RWPE1 (cell line): Measurements from ENCODE around the gene C10orf95.

Experiments
- CTCF ChIA-PET: fragments of 350-600 bp; sonication (Branson Sonifier 250); formaldehyde crosslinking; extraction: SDS; loops from one replicate; lab custom pipeline; 2021; lab: Yijun Ruan, JAX
- POLR2A ChIA-PET: fragments of 400-600 bp; formaldehyde crosslinking; extraction: SDS; loops from one replicate; lab custom pipeline; 2020; ENCODE audit warnings: antibody characterized with exemption; ENCODE audit not compliant: low non-redundant PET; lab: Yijun Ruan, JAX
- DNase-seq: peaks from one replicate; pipeline ENCODE4 v3.0.0; 2012; ENCODE audit warnings: low spot score
- H3K27ac ChIP-seq: fragments of 450-650 bp; 2 replicates; pipeline ENCODE4 v1.5.1; 2017
- TF ChIP-seq, protein P1 (sequence below): fragments of 450-650 bp; conservative IDR thresholded peaks from 2 replicates; pipeline ENCODE4 v1.5.1; 2017; ENCODE audit warnings: low read depth, mild to moderate bottlenecking

The C10orf95 gene

DNA sequence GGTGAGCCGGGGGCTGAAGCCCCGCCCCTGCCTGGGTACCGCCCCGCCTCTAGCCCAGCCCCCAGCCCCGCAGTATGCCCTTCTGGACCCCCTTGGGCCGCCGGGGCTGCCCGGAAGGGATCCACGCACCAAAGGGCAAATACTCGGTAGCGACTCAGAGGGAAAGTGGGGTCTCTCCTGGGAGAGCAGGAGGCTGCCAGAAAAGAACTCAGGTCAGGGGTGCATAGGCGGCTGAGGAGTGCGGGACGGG, 29.9 kb downstream of the C10orf95 start:
- ChIA-PET POLR2A (interaction anchor here (0.6 to 2.5 kb wide), 3 partner anchors 11 to 30 kb away, joined by 4 to 14 read pairs (median 9); partner anchors contain the start of genes C10orf95, CUEDC2 and NFKB2), CTCF (interaction anchor here (0.6 to 5.7 kb wide), 8 partner anchors 11 to 637 kb away, joined by 3 to 108 read pairs (median 4); partner anchors contain the start of genes CUEDC2 and NFKB2)
- DNase-seq: no peak
- TF ChIP-seq, protein P1, sequence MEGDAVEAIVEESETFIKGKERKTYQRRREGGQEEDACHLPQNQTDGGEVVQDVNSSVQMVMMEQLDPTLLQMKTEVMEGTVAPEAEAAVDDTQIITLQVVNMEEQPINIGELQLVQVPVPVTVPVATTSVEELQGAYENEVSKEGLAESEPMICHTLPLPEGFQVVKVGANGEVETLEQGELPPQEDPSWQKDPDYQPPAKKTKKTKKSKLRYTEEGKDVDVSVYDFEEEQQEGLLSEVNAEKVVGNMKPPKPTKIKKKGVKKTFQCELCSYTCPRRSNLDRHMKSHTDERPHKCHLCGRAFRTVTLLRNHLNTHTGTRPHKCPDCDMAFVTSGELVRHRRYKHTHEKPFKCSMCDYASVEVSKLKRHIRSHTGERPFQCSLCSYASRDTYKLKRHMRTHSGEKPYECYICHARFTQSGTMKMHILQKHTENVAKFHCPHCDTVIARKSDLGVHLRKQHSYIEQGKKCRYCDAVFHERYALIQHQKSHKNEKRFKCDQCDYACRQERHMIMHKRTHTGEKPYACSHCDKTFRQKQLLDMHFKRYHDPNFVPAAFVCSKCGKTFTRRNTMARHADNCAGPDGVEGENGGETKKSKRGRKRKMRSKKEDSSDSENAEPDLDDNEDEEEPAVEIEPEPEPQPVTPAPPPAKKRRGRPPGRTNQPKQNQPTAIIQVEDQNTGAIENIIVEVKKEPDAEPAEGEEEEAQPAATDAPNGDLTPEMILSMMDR: no peak
- peak overlapping the region; percentile 96 for H3K27ac ChIP-seq

DNA sequence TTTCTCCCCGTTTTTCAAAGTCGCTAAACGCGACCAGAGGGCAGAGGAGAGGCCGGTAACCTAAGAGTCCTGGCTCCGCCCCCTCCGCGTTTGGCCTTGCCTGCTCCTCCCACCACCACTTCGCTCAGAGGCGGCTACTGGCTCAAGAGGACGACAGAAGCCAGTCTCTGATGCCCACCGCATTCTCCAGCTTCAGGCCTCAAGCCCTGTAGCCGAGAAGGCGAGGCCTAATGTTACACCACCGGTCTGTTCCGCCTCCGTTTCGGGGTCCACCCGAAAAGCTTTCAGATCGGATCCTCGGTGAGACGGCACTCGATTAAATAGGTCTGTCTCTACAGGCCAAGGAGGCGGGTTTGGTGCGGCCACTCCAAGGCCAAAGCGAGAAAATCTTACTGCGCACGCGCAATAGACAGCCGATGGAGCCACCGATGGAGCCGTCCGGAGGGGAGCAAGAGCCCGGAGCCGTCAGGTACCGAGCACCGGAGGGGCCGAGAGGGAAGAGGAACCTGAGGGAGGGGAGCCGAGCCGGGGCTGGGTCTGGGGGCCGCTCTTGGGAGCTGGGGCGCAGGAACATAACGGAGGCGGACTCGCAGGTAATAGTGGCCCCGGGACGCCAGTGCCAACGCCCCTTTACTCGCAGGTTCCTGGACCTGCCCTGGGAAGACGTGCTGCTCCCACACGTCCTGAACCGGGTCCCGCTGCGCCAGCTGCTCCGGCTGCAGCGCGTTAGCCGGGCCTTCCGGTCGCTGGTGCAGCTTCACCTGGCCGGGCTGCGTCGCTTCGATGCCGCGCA, 30.4 kb downstream of the C10orf95 start, which contains the start of gene FBXL15:
FBXL15 (plus strand) TSS at position 123 of the 793 bp plus-strand sequence; CDS start at position 417, 294 bp downstream.
- peak within 1 kb of the TSS; percentile 96 for H3K27ac ChIP-seq
- TF ChIP-seq, protein P1: no peak
- ChIA-PET CTCF (interaction anchor here (1.2 to 5.7 kb wide), 6 partner anchors 11 to 190 kb away, joined by 3 to 108 read pairs (median 22); partner anchors contain the start of gene NFKB2), POLR2A (interaction anchor here (0.5 to 2.5 kb wide), 5 partner anchors 12 to 191 kb away, joined by 3 to 14 read pairs (median 4); partner anchors contain the start of genes C10orf95, CUEDC2 and NFKB2)
- DNase-seq: peak; percentile 98

DNA sequence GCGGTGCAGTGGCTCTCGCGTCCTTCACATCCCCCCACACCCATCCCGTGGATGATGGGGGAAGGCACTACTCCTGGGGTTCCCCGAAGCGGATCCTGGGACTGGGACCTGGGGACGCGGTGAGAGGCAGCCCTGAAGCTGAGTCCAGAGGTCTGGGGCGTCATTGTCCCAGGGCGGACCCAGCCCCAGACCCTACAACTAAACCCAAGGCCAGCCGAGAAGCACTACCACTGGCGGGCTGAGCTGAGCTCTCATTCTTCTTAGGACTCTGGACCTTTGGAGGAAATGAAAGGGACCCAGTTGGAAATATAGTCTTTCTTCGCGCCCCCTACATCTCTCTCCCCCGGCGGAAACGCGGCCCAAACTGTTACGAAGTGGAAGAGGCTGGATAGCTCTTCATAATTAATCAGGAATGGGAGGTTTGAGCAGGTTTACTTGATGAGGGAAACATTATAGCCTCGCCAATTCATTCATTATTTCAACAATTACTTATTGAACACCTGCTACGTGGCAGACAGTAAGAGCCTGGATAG, 31.1 kb downstream of the C10orf95 start:
- CTCF ChIA-PET: interaction anchor here (0.6 to 5.7 kb wide), 7 partner anchors 17 to 410 kb away, joined by 3 to 108 read pairs (median 4); partner anchors contain the start of gene NFKB2
- TF ChIP-seq, protein P1: no peak
- peak overlapping the region; percentile 96 for H3K27ac ChIP-seq
- no peak for DNase-seq
- POLR2A ChIA-PET: interaction anchor here (0.5 to 2.5 kb wide), 4 partner anchors 25 to 190 kb away, joined by 3 to 14 read pairs (median 6); partner anchors contain the start of genes C10orf95 and NFKB2

DNA sequence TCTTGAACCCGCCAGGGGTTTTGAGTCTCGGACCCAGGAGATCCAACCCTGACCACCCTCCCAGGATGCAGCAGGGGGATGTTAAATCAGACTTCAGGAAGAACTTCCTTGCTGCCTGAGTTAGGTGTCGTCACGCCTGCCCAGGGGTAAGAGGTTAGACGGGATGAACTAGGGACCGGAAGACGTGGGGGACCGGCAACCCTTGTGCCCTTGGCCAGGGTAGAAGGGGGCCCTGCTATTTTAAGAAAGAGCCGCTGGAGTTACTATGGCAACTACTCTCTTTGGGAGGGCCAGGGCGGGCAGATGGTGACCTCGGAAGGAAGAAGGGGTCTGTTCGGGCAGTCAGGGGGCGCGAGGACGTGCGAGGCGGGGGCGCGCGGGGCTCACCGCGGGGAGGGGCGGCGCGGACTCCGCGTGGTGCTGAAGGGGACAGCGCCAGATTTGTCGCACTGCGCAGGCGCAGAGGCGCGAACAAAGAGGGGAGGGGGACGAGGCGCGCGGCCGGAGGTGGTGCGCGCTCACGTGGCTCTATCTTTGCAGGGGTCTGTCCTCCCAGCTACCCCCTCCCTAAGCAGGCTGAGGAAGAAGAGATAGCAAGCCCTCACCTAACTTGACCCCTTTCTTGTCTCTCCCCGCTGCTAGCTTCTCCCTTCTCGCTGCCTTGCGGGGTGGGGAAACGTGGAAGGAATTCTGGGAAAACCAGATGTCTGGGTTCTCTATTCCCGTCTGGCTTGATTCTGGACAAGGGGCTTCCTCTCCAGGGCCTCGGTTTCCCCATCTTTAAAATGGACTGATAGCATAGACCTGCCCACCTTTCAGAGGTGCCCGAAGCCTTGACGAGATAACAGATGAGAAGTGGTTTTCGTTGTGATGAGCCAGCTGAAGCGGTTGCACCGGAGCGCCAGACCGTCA, 31.8 kb downstream of the C10orf95 start:
- DNase-seq: peak; percentile 85
- TF ChIP-seq, protein P1: no peak
- ChIA-PET CTCF (interaction anchor here (0.6 to 5.7 kb wide), 6 partner anchors 15 to 409 kb away, joined by 3 to 108 read pairs (median 20); partner anchors contain the start of gene NFKB2), POLR2A (interaction anchor here (2.3 to 2.5 kb wide), 2 partner anchors 25 to 32 kb away, joined by 9 to 14 read pairs; partner anchors contain the start of genes C10orf95 and NFKB2)
- peak overlapping the region; percentile 96 for H3K27ac ChIP-seq

DNA sequence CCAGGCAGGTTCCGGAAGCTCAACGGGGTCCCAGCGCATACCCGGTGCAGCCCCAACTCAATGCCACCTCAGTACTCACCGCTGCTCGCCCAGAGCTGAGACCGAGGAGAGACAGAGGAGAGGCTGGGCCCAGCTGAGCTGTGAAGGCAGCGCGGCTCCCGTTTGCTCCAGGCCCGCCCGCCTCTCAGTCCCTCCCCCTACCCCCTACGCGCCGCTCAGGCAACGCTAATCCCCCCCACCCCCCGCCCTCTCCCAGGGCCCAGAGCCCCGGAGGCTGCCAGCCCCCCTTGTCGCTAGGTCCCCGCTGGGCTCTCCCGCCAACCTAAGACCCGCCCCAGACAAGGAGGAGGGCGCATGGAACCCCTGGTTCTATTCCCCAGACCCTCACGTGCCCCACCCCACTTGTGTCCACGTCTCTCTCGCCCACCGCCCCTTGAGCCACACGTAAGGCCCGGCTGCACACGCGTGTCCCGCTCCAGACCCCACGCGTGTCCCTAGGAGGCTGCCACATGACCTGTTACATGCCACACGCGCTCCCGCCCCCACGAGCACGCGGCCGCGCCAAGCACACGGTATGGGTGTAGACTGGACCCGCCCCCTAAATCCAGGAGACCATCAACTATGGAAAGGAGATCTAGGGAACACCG, 32.6 kb downstream of the C10orf95 start, which contains the start of gene PSD:
PSD (minus strand) TSS at position 164 of the 647 bp plus-strand sequence. CDS start 1,747 bp downstream, outside the sequence.
- TF ChIP-seq, protein P1: no peak
- H3K27ac ChIP-seq: peak within 1 kb of the TSS; percentile 96
- DNase-seq: no peak
- POLR2A ChIA-PET: no interaction called here
- CTCF ChIA-PET: interaction anchor here (0.6 to 2.2 kb wide), 2 partner anchors 15 to 19 kb away, joined by 3 to 9 read pairs; no protein-coding TSS in a partner anchor
